A549 treated with DMSO at 1 μM for 4 hours (cell line): Measurements from ENCODE around the gene CHPT1. TPM values are rescaled to one million over a fixed set of nuclear protein-coding genes. Genes with fewer than 3 reads are reported as not detected.

Source experiments
- total RNA-seq: library from RNA; stranded (reverse); fragments of 200-300 nt; extraction: Qiagen RNA extraction; gene quantifications from 5 replicates; pipeline ENCODE4 v1.2.3, GENCODE V29; 2022; ENCODE audit warnings: low read depth

The CHPT1 gene
- 44.8 to 75.3 TPM (median 67.9 TPM) in 5 replicates for total RNA-seq

DNA sequence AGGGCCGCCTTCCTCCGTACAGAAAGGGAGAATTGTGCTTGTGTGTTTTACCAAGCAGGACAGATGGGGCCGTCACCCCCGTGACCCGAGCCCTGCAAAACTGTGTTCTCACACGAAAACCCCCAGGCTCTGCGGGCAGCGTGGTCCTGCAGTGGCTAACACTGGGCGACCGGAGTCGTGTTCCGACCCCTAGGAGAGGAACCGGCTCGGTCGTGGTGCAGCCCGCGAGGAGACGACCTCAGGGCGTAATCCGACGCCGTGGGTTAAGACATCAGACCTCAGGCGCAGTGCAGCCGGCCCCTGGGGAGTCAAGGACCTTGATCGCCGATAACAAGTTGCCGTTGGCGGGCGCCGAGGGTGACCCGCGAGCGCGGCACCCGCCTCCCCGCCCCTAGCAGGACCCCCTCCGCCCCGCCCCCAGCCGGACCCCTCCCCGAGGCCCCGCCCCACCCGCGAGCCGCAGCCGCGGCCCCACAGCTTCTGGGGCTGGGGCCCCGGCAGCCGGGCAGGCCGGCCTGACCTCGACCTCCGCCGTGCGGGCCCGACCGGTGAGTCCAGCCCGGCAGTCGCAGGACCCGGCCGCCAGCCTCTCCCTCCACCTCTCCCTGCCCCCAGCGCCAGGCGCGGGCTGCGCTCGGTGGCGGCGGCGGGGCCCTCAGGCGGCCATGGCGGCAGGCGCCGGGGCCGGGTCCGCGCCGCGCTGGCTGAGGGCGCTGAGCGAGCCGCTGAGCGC is at the start of gene CHPT1:
TSS of gene CHPT1 (plus strand) at position 444 of the 733 bp plus-strand sequence. CDS start at position 666, 222 bp downstream.

DNA sequence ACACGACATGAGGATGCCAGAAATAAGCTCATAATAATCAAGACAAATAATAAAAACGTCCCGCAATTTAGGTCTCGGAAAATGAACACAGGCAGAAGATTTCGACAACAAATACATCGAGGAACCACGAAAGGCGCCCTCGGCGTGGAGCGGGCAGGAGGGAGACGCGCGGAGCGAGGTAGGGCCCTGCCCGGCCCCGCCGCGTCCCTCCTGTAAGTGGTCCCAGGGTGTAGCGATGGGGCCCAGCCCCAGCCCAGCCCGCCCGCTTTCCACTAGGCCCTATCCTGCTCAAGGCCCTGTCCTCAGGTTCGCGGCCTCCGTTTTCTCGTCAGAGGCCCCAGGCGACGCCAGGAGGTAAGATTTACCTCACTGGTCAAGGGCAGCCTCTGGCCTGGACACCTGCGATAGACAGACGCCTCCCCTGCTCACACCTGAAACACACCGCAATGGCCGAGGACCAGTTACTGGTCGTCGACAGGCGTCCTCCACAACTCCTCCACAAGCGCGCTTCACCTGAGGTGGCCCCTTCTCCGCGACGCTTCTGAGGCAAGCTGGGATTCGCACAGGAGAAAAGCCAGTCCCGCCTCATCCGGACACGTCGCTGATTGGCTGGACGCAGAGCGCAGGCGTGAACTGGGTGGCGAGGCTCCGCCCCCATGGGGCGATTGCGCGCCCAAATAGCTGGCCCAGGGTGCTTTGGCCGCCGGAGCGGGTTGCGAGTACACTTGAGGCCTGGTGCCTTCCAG is 41.7 kb downstream of the CHPT1 start, which contains the start of gene SYCP3:
TSS of gene SYCP3 (minus strand) at position 543 of the 746 bp plus-strand sequence. CDS start 1,527 bp downstream, outside the sequence.

Other genes with a start within 250 kb of the CHPT1 start
- gene SPIC, start 222.3 kb upstream of the CHPT1 start, total RNA-seq = not detected in 5 replicates
- gene MYBPC1, start 102.7 kb upstream of the CHPT1 start, total RNA-seq = 0.02 TPM in 1 of 5 replicates, not detected in the others
- gene SYCP3, start 41.8 kb downstream of the CHPT1 start, total RNA-seq = 0.12 to 0.14 TPM in 2 of 5 replicates, not detected in the others
- gene GNPTAB, start 133.3 kb downstream of the CHPT1 start, total RNA-seq = 13.6 to 17.8 TPM (median 16.0 TPM) in 5 replicates
- gene DRAM1, start 179.9 kb downstream of the CHPT1 start, total RNA-seq = 23.7 to 28.8 TPM (median 27.6 TPM) in 5 replicates